ENCODE data around the gene WNT7A. TPM values are rescaled to one million over a fixed set of nuclear protein-coding genes. Genes with fewer than 3 reads are reported as not detected.
"Not testable (repeated sequence)": the region's sequence is repeated elsewhere in the genome, so short reads cannot be mapped to it uniquely, and the experiment has no call there.

Gene WNT7A
- 0.59 TPM for total RNA-seq

- DNase-seq: no peak
Observed at GRCh38 chr3:13879946-13880810, at the start of gene WNT7A. WNT7A (minus strand) TSS chr3:13880071; CDS start chr3:13879816, 255 bp downstream.

- not testable (repeated sequence) for DNase-seq
Observed at GRCh38 chr3:13928741-13929140, 48.9 kb upstream of the WNT7A start.

- DNase-seq: no peak
Observed at GRCh38 chr3:13927295-13927694, 47.4 kb upstream of the WNT7A start.

GRCh38 chr3:13916375-13916774 lies 36.5 kb upstream of the WNT7A start:
- DNase-seq: no peak

- DNase-seq: no peak
Observed at GRCh38 chr3:13902648-13903238, 22.9 kb upstream of the WNT7A start.

GRCh38 chr3:13901935-13902584 lies 22.2 kb upstream of the WNT7A start:
- DNase-seq: no peak

GRCh38 chr3:13898346-13898745 lies 18.5 kb upstream of the WNT7A start:
- no peak for DNase-seq

GRCh38 chr3:13896473-13897154 lies 16.7 kb upstream of the WNT7A start:
- peak; percentile 46 for DNase-seq

GRCh38 chr3:13895155-13896105 lies 15.6 kb upstream of the WNT7A start:
- DNase-seq: peak; percentile 92

GRCh38 chr3:13894807-13895154 lies 14.9 kb upstream of the WNT7A start:
- no peak for DNase-seq

GRCh38 chr3:13894096-13894806 lies 14.4 kb upstream of the WNT7A start:
- no peak for DNase-seq

- no peak for DNase-seq
Observed at GRCh38 chr3:13892304-13892703, 12.4 kb upstream of the WNT7A start.

GRCh38 chr3:13891492-13892073 lies 11.7 kb upstream of the WNT7A start:
- DNase-seq: no peak

GRCh38 chr3:13891017-13891392 lies 11.1 kb upstream of the WNT7A start:
- no peak for DNase-seq

- DNase-seq: no peak
Observed at GRCh38 chr3:13890377-13891016, 10.6 kb upstream of the WNT7A start.

GRCh38 chr3:13888576-13888975 lies 8.7 kb upstream of the WNT7A start:
- DNase-seq: no peak

GRCh38 chr3:13887495-13888300 lies 7.8 kb upstream of the WNT7A start:
- no peak for DNase-seq

GRCh38 chr3:13886593-13887129 lies 6.8 kb upstream of the WNT7A start:
- no peak for DNase-seq

- no peak for DNase-seq
Observed at GRCh38 chr3:13885704-13886010, 5.8 kb upstream of the WNT7A start.
